Upper lobe of right lung (tissue), 1 donor: ENCODE results near the gene CDHR2. TPM values are rescaled to one million over a fixed set of nuclear protein-coding genes. Genes with fewer than 3 reads are reported as not detected.

Experiments
- ATAC-seq: fragments of 200-7000 bp; cut with Tn5 transposase; one replicate; pipeline ENCODE4 v1.9.1; 2020; ENCODE audit warnings: mild to moderate bottlenecking, moderate library complexity
- DNase-seq: peaks from one replicate; pipeline ENCODE4 v3.0.0-alpha.2; 2020
- H3K27ac ChIP-seq: fragments of 200-600 bp; one replicate; pipeline ENCODE4 v1.8.0; 2022
- H3K27me3 ChIP-seq: fragments of 200-600 bp; one replicate; pipeline ENCODE4 v1.8.0; 2022; ENCODE audit warnings: mild to moderate bottlenecking
- H3K36me3 ChIP-seq: fragments of 200-600 bp; one replicate; pipeline ENCODE4 v1.8.0; 2022
- H3K4me1 ChIP-seq: fragments of 200-600 bp; one replicate; pipeline ENCODE4 v1.8.0; 2022
- H3K4me3 ChIP-seq: fragments of 200-600 bp; one replicate; pipeline ENCODE4 v1.8.0; 2022; ENCODE audit warnings: mild to moderate bottlenecking
- H3K9me3 ChIP-seq: fragments of 200-600 bp; one replicate; pipeline ENCODE4 v1.8.0; 2022
- intact Hi-C: fragments of 100-400 bp; cut with DNase I; formaldehyde crosslinking; loops from one replicate; pipeline ENCODE4 v1.11.0; 2022
- total RNA-seq: library from RNA; stranded (reverse); fragmentation: NEBNext Ultra II Directional; extraction: Animal tissue kit (Norgen Biotek cat#: 25700); gene quantifications from one replicate; pipeline ENCODE4 v1.2.1, GENCODE V29; 2021
- TF ChIP-seq, protein P1 (sequence below): fragments of 200-600 bp; IDR thresholded peaks from one replicate; pipeline ENCODE4 v1.8.0; 2022; ENCODE audit warnings: antibody characterized with exemption
- donor health status: DM: no; HTN: yes; CAD: no; lungs with severe emphysema.

Gene CDHR2
- total RNA-seq, 1 donor from 2014 or later = 0.35 TPM

DNA sequence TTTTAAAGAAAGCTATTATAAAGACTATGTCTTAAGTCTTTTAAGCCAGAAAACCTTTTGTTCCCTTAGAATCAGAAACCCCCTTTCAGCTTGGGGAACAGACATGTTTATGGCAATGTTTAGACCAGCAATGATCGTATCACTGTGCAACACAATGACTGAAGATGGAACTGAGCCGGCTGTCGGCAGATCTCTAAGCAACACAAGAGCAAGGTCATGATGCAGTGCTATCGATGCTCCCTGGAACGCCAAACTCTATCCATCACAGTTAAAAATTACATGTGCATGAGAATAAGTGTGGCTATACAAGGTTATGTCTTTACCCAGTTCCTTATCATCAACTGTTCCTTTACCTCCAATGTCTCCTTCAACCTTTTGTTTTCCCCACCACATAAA lies 10.2 kb upstream of the CDHR2 start:
- Histone ChIP-seq H3K4me3 (no peak overlapping the region), H3K9me3 (no peaks in the 10 kb centered on the region), H3K27ac (peak overlapping the region; percentile 98), H3K4me1 (peaks cover 40% of the 10 kb centered on the region), H3K36me3 (no peaks in the 10 kb centered on the region), H3K27me3 (no peaks in the 10 kb centered on the region)
- TF ChIP-seq, protein P1, sequence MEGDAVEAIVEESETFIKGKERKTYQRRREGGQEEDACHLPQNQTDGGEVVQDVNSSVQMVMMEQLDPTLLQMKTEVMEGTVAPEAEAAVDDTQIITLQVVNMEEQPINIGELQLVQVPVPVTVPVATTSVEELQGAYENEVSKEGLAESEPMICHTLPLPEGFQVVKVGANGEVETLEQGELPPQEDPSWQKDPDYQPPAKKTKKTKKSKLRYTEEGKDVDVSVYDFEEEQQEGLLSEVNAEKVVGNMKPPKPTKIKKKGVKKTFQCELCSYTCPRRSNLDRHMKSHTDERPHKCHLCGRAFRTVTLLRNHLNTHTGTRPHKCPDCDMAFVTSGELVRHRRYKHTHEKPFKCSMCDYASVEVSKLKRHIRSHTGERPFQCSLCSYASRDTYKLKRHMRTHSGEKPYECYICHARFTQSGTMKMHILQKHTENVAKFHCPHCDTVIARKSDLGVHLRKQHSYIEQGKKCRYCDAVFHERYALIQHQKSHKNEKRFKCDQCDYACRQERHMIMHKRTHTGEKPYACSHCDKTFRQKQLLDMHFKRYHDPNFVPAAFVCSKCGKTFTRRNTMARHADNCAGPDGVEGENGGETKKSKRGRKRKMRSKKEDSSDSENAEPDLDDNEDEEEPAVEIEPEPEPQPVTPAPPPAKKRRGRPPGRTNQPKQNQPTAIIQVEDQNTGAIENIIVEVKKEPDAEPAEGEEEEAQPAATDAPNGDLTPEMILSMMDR = no peak
- intact Hi-C loops = no loop called here
- DNase-seq (no peak), ATAC-seq (no peak)

DNA sequence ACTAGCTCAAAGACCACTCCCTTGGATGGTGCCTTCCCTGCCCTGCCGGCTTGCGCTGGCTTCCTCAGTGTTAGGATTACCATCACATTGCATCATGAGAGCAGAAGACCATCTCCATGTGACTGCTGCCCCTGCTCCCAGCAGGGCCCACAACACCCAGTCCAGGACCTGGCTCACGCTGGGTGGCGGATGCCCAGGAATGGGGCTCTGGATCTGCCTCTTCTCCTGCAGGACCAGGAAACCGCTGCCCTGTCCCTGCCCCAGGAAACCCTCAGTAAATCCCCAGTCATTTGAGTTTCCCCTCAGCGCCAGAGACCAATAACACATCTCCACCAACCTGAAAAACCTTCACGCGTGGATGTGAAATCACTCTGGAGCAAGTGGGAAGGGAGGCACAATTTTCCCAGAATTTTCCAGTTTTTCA lies 8.7 kb upstream of the CDHR2 start:
- H3K27me3 ChIP-seq = no peaks in the 10 kb centered on the region
- no peak overlapping the region for H3K27ac ChIP-seq
- no peaks in the 10 kb centered on the region for H3K36me3 ChIP-seq
- intact Hi-C loops = no loop called here
- ATAC-seq (no peak), DNase-seq (no peak)
- peaks cover 26% of the 10 kb centered on the region for H3K4me1 ChIP-seq
- TF ChIP-seq, protein P1 = no peak
- H3K4me3 ChIP-seq = no peak overlapping the region
- no peaks in the 10 kb centered on the region for H3K9me3 ChIP-seq

DNA sequence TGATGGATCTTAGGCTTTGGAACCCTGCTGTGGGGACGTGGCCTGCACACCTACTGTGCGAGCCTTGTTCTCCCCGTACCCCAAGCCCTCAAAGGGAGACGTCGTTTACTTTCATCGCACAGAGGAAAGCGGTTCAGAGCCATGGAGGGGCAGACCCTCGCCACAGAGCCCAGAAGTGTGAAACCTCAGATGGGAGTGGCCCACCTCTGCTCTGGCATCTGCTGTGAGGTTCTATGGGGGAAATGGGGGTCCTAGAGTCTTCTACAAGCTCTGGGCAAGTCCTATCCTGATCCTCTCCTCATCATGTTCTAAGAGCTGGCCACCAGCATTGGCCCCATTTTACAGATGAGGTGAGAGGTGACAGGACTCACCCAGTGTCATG lies 8.2 kb upstream of the CDHR2 start:
- H3K4me3 ChIP-seq = no peak overlapping the region
- H3K27me3 ChIP-seq = no peaks in the 10 kb centered on the region
- intact Hi-C loops = no loop called here
- ATAC-seq (no peak), DNase-seq (no peak)
- H3K4me1 ChIP-seq = peaks cover 22% of the 10 kb centered on the region
- no peaks in the 10 kb centered on the region for H3K9me3 ChIP-seq
- H3K27ac ChIP-seq = peak overlapping the region; percentile 63
- no peaks in the 10 kb centered on the region for H3K36me3 ChIP-seq
- TF ChIP-seq, protein P1 = no peak

DNA sequence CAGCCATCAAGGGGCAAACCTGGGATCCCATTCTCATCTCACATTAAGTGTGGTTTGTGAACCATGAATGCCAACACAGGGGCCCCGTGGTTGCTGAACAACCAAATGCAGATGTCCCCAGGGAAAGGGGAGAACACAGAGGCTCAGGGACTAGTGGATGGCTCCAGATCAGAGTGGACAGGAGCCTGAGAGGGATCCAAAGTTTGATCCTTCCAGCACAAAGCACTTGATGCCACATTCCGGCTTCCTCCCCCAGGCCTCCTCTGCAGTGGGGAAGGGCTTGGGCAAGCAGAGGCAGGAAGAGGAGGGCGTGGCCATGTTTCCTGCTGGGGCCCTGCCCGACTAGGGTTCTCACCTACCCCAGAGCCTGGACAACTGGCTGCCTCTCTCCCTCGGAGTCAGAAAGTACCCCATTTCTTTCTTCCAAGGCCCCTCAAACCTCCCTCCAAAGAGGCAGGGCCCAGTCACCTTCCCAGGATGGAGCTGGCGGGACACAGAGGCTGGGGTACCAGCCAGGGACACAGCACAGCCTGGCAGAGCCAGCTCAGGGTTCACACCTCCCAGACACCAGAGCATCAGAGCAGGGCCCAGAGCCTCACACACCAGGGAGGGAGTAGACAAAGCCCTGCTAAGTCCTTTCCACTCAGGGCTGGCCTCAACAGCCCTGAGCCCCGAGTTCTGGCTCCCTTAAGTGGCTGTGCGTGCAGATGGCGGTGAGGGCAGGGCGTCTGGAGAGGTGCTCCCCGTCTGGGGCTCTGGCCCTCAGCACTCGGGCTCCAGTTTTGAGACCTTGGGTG lies 7.6 kb upstream of the CDHR2 start:
- no peaks in the 10 kb centered on the region for H3K36me3 ChIP-seq
- H3K4me1 ChIP-seq = peaks cover 20% of the 10 kb centered on the region
- no peaks in the 10 kb centered on the region for H3K9me3 ChIP-seq
- ATAC-seq = peak; percentile 6
- intact Hi-C loops = no loop called here
- H3K27ac ChIP-seq = peak overlapping the region; percentile 63
- H3K27me3 ChIP-seq = no peaks in the 10 kb centered on the region
- peak overlapping the region; percentile 61 for H3K4me3 ChIP-seq
- peak; percentile 85 for DNase-seq
- TF ChIP-seq, protein P1 = no peak

DNA sequence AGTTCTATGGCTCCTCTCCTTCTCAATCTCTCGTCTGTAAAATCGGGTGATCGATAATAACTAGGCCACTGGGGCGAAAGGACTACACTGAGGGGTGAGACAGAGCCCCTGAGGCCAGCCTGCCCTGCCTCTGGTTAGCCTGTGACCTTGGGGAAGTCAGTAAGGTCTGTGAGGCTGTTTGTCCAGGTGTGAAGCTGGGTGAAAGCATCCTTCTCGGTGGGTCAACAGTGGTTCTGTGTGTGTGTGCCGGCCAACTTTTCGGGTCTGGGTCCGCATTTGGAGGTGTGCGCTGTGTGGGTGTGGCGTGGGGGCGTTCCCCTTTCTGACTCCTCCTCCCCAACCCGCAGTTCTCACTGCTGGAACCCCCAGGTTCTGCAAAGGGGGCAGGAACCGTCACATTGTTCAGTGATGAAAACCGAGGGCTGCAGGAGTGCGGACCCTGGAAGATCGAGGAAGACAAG lies 7.0 kb upstream of the CDHR2 start:
- Histone ChIP-seq H3K4me1 (peaks cover 20% of the 10 kb centered on the region), H3K36me3 (no peaks in the 10 kb centered on the region), H3K27me3 (no peaks in the 10 kb centered on the region), H3K9me3 (no peaks in the 10 kb centered on the region), H3K27ac (peak overlapping the region; percentile 67), H3K4me3 (peak overlapping the region; percentile 61)
- no peak for DNase-seq
- no peak for ATAC-seq
- TF ChIP-seq, protein P1 = no peak
- intact Hi-C loops = no loop called here
